Central memory CD4-positive, alpha-beta T cell (primary cell): ENCODE results near the gene SPRED3.
"Not testable (repeated sequence)": the region's sequence is repeated elsewhere in the genome, so short reads cannot be mapped to it uniquely, and the experiment has no call there.

Experiments
- DNase-seq: peaks from one replicate; pipeline ENCODE4 v3.0.0; 2022

The SPRED3 gene

GRCh38 chr19:38392707-38393308, 4.3 kb downstream of the SPRED3 start:
- DNase-seq: no peak

GRCh38 chr19:38394488-38394887, 6.0 kb downstream of the SPRED3 start:
- DNase-seq: peak; percentile 56

GRCh38 chr19:38395381-38396114, 7.1 kb downstream of the SPRED3 start:
- peak; percentile 45 for DNase-seq

GRCh38 chr19:38399081-38399480, 10.6 kb downstream of the SPRED3 start:
- DNase-seq: no peak

- DNase-seq: no peak
These were observed 11.0 kb downstream of the SPRED3 start for GRCh38 chr19:38399537-38399936.

- no peak for DNase-seq
These were observed 11.9 kb downstream of the SPRED3 start for GRCh38 chr19:38400361-38400760.

GRCh38 chr19:38401148-38401547, 12.7 kb downstream of the SPRED3 start:
- DNase-seq: no peak

GRCh38 chr19:38402623-38402966, 14.1 kb downstream of the SPRED3 start:
- DNase-seq: no peak

- DNase-seq: peak; percentile 98
These were observed 14.6 kb downstream of the SPRED3 start, which contains the start of gene FAM98C for GRCh38 chr19:38402967-38403674. FAM98C (plus strand) TSS chr19:38403093; CDS start chr19:38403154, 61 bp downstream.

GRCh38 chr19:38404858-38405257, 16.4 kb downstream of the SPRED3 start:
- DNase-seq: no peak

GRCh38 chr19:38405276-38405675, 16.8 kb downstream of the SPRED3 start:
- no peak for DNase-seq

- DNase-seq: no peak
These were observed 21.2 kb downstream of the SPRED3 start for GRCh38 chr19:38409631-38410133.

GRCh38 chr19:38410407-38410806, 21.9 kb downstream of the SPRED3 start:
- DNase-seq: not testable (repeated sequence)

- no peak for DNase-seq
These were observed 22.7 kb downstream of the SPRED3 start for GRCh38 chr19:38411041-38411712.

- DNase-seq: not testable (repeated sequence)
These were observed 23.4 kb downstream of the SPRED3 start for GRCh38 chr19:38411898-38412297.

- no peak for DNase-seq
These were observed 24.0 kb downstream of the SPRED3 start for GRCh38 chr19:38412491-38412890.

GRCh38 chr19:38412961-38413360, 24.5 kb downstream of the SPRED3 start:
- no peak for DNase-seq

GRCh38 chr19:38413416-38413815, 24.9 kb downstream of the SPRED3 start:
- DNase-seq: no peak

GRCh38 chr19:38417146-38417543, 28.6 kb downstream of the SPRED3 start:
- no peak for DNase-seq

GRCh38 chr19:38417544-38418506, 29.3 kb downstream of the SPRED3 start:
- DNase-seq: peak; percentile 37

- DNase-seq: no peak
These were observed 32.4 kb downstream of the SPRED3 start for GRCh38 chr19:38420935-38421334.

- DNase-seq: no peak
These were observed 33.4 kb downstream of the SPRED3 start for GRCh38 chr19:38421856-38422255.
